Effector memory CD8-positive, alpha-beta T cell (primary cell): ENCODE measurements around the gene PPFIA2.
A peak's percentile ranks its signal among the peaks of the same experiment; 100 is the strongest.

Experiments
- ATAC-seq: fragments of 150-1000 bp; cut with Tn5 transposase; replicated peaks from 2 replicates; pipeline ENCODE4 v1.10.0; 2021; ENCODE audit warnings: mild to moderate bottlenecking, moderate library complexity
- DNase-seq, 3 experiments: peaks; one replicate each; pipeline ENCODE4 v3.0.0; 2021
- H3K27ac Mint-ChIP-seq, 2 donors: one replicate each; pipeline ENCODE4 v1.8.0; 2022; ENCODE audit warnings: mild to moderate bottlenecking in 2 of 2, mixed read lengths in 2 of 2, moderate library complexity in 2 of 2
- H3K27me3 Mint-ChIP-seq, 2 donors: one replicate each; pipeline ENCODE4 v1.8.0; 2022; ENCODE audit warnings: mixed read lengths in 2 of 2
- H3K36me3 Mint-ChIP-seq: one replicate; pipeline ENCODE4 v1.8.0; 2022; ENCODE audit warnings: mild to moderate bottlenecking, moderate library complexity, mixed read lengths; ENCODE audit not compliant: insufficient read depth
- H3K4me1 Mint-ChIP-seq, 2 donors: one replicate each; pipeline ENCODE4 v1.8.0; 2022; ENCODE audit warnings: low read depth in 2 of 2, mixed read lengths in 2 of 2
- H3K4me3 Mint-ChIP-seq, 2 donors: one replicate each; pipeline ENCODE4 v1.8.0; 2022; ENCODE audit warnings: mild to moderate bottlenecking in 2 of 2, mixed read lengths in 2 of 2, moderate library complexity in 2 of 2
- H3K9me3 Mint-ChIP-seq, 2 donors: one replicate each; pipeline ENCODE4 v1.8.0; 2022; ENCODE audit warnings: mixed read lengths in 2 of 2

The PPFIA2 gene

DNA sequence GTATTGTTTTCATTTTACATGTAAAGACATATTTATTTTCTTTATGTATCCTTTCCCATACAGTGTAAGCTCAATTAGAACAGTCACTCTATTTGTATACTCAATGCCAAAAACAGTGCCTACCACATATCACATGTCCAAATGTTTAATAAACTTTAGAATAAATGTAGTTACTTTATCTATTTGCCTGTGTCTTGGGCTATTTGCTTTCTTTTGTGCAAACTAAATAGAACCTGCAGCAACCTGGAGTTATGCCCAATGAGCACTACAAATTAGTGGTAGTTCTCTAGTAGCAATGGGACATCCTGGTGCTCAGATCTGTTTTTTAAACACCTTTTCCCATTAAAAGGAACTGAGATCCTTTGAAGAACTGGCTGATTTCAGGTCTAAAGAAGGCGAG is 186.7 kb downstream of the PPFIA2 start:
- no peaks in the 10 kb centered on the region for H3K27me3 Mint-ChIP-seq
- H3K27ac Mint-ChIP-seq, result no peak overlapping the region
- DNase-seq, result no peak
- H3K4me1 Mint-ChIP-seq, result no peaks in the 10 kb centered on the region
- H3K36me3 Mint-ChIP-seq, result no peaks in the 10 kb centered on the region
- no peaks in the 10 kb centered on the region for H3K9me3 Mint-ChIP-seq
- no peak for ATAC-seq
- no peak overlapping the region for H3K4me3 Mint-ChIP-seq

DNA sequence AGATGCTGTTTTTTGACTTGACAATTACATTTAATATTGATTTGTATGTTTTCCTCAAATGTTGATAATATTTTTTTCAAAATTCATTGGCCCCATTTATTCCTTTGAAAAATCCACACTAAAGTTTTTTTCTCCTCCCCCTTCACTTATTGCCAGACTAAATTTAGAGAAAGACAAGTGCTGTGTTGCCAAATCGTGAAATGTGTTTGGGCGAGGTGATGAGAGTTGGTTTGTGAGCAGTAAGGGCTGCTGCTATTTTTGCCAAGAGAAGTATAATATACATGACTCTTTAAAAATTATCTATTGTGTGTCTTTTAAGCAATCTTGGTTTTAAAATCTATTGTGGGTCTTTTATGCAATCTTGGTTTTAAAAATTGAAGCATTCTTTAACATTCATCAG is 188.9 kb downstream of the PPFIA2 start:
- H3K9me3 Mint-ChIP-seq, result no peaks in the 10 kb centered on the region
- no peak overlapping the region for H3K27ac Mint-ChIP-seq
- no peak overlapping the region for H3K4me3 Mint-ChIP-seq
- DNase-seq (no peak), ATAC-seq (no peak)
- no peaks in the 10 kb centered on the region for H3K36me3 Mint-ChIP-seq
- no peaks in the 10 kb centered on the region for H3K27me3 Mint-ChIP-seq
- H3K4me1 Mint-ChIP-seq, result no peaks in the 10 kb centered on the region

DNA sequence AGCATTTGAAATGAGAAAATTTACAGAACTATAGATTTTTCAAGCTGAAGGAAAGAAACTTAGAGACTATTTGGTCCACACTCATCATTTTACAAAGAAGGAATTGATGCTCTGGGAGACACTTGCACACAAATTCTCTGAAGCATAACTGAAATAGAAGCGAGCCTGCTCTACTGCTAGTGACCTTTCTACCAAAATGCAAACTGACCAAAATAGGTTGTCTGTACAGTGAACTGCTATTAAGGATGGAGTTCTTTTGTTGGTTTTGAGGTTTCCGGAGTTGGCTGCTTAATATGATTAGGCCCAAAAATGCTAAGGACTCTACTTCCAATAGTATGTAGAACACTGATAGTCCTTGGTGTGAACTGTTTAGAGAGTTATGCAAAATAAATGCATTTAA is 194.9 kb downstream of the PPFIA2 start:
- DNase-seq, result no peak
- no peak overlapping the region for H3K27ac Mint-ChIP-seq
- no peak for ATAC-seq
- no peaks in the 10 kb centered on the region for H3K27me3 Mint-ChIP-seq
- H3K36me3 Mint-ChIP-seq, result no peaks in the 10 kb centered on the region
- peaks cover 0 to 2% of the 10 kb centered on the region in 2 donors for H3K9me3 Mint-ChIP-seq
- H3K4me3 Mint-ChIP-seq, result no peak overlapping the region
- H3K4me1 Mint-ChIP-seq, result no peaks in the 10 kb centered on the region

DNA sequence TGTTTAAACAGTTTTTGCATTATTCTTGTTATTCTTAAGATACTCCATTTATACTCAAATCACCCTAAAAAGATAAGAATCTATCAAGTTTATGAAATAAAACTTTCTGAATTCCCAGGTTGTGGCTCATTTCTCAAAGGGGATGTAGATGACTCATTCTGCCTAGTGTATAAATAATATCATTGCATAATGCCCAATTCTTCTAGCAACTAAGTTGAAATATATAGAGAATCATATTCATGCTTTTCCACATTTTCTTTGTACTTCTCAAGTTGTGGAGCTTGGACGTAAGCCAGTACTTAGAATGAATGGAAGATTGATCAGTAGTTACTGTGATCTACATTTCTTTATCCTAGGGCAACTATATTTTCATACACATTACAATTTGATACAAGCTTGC is 201.1 kb downstream of the PPFIA2 start:
- ATAC-seq (no peak), DNase-seq (no peak)
- Mint-ChIP-seq H3K4me3 (no peak overlapping the region), H3K27ac (no peak overlapping the region), H3K9me3 (peaks cover 0 to 2% of the 10 kb centered on the region in 2 donors), H3K27me3 (no peaks in the 10 kb centered on the region), H3K4me1 (no peaks in the 10 kb centered on the region), H3K36me3 (no peaks in the 10 kb centered on the region)

DNA sequence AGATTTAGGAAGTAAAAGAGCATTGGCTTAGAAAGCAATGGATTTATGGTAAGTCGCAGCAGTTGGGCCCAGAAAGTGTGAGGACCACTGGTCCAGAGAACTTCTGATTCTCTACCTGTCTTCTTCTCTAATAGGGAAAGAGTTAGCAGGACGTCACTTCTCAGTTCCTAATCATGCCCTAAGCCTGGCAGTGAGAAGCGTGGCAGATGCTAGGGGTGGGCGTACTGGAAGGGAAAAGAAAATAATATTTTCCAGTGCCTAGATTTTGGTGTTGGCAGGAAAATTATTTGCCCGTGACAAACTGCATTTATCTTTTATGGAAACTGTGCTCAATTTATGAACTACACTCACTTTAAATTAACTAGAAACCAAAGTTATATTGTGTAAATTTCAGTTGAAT is 212.3 kb downstream of the PPFIA2 start:
- DNase-seq, result no peak
- Mint-ChIP-seq H3K36me3 (no peaks in the 10 kb centered on the region), H3K27ac (no peak overlapping the region), H3K4me3 (no peak overlapping the region), H3K9me3 (peaks cover 0 to 2% of the 10 kb centered on the region in 2 donors), H3K4me1 (no peaks in the 10 kb centered on the region), H3K27me3 (no peaks in the 10 kb centered on the region)
- no peak for ATAC-seq

DNA sequence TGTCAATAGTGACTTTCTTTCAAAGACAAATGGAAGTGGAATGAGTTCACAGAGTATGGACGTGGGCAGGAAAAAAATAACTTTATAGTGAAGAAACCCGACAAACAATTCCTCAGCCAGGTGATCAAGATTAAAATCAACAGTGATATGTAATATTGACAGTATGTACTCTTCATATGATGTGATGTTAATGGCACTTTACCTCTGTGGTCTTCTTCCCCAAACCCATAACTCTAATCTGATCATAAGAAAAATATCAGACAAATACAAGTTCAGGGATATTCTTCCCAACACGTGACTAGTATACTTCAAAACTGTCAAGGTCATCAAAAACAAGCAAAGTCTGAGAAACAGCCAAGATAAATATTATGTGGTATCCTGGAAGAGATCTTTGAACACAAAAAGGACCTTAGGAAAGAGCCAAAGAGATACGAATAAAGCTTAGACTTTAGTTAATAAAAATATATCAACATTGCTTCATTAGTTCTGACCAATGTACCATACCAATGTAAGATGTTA is 215.5 kb downstream of the PPFIA2 start:
- no peak overlapping the region for H3K4me3 Mint-ChIP-seq
- DNase-seq, result no peak
- peaks cover 7% of the 10 kb centered on the region in 2 donors for H3K9me3 Mint-ChIP-seq
- no peaks in the 10 kb centered on the region for H3K4me1 Mint-ChIP-seq
- peaks cover 3% of the 10 kb centered on the region for H3K36me3 Mint-ChIP-seq
- H3K27me3 Mint-ChIP-seq, result no peaks in the 10 kb centered on the region
- ATAC-seq, result no peak
- H3K27ac Mint-ChIP-seq, result no peak overlapping the region

DNA sequence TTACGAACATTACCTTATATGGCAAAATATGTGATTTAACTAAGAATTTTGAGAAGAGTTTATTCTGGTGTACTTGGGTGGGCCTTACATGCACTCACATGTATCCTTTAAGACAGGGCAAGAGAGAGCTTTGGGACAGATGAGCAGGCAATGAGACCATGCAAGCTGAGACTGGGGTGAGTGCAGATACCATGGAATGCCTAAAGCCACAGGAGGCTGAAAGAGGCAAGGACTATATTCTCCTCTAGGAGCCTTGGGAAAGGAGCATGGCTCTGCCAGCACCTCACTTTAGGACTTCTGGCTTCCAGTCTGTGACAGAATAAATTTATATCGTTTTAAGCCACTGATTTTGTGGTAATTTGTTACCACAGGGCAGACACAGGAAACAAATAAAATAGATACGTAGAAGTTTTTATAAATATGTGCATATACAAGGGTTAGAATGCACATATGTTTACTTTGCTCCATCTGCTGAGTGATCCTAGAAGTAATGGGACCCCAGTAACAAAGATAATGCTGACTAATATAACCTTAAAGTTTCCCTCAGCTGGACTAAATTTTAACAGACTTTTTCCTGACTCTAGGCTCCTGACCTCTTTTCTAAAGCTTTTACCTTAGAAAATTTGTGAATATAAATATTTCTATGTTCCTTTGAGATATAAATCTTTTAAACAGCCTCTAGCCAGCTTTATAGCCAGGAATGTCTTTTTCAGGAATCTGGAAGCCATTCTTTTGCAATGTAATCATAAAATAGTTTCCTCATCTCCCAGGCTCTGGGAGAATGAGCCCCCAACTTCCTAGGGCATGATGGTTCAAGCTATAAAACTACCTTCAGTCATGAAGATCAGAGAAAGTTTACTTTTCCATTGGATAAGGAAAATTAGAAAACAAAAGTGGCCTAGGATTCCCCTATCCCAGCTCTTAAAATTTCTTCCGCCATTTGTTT is 216.8 kb downstream of the PPFIA2 start:
- no peaks in the 10 kb centered on the region for H3K27me3 Mint-ChIP-seq
- peaks cover 8 to 10% of the 10 kb centered on the region in 2 donors for H3K9me3 Mint-ChIP-seq
- no peaks in the 10 kb centered on the region for H3K4me1 Mint-ChIP-seq
- H3K4me3 Mint-ChIP-seq, result no peak overlapping the region
- no peak for ATAC-seq
- H3K27ac Mint-ChIP-seq, result no peak overlapping the region
- DNase-seq, result no peak
- peaks cover 3% of the 10 kb centered on the region for H3K36me3 Mint-ChIP-seq

DNA sequence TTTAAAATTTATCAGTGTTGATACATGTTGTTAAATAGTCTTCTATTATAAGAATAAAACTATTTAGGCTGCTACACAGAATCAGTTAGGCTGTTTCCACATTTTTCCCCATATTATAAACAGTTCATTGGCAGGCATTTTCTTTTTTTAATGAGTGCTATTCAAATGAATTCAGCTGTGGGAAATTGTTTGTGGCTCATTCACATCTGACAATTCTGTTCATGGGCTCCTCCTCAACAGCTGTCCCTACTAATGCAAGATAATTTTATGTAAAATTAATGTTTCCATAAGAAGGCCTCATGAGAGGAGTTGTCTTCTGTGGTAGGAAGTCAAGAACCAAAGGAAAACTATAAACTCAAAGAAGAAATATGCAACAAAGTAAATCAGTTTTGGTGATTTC is 218.0 kb downstream of the PPFIA2 start:
- no peaks in the 10 kb centered on the region for H3K27me3 Mint-ChIP-seq
- H3K9me3 Mint-ChIP-seq, result peaks cover 8 to 9% of the 10 kb centered on the region in 2 donors
- no peak overlapping the region for H3K27ac Mint-ChIP-seq
- peaks cover 3% of the 10 kb centered on the region for H3K36me3 Mint-ChIP-seq
- ATAC-seq (no peak), DNase-seq (no peak)
- no peaks in the 10 kb centered on the region for H3K4me1 Mint-ChIP-seq
- H3K4me3 Mint-ChIP-seq, result no peak overlapping the region

DNA sequence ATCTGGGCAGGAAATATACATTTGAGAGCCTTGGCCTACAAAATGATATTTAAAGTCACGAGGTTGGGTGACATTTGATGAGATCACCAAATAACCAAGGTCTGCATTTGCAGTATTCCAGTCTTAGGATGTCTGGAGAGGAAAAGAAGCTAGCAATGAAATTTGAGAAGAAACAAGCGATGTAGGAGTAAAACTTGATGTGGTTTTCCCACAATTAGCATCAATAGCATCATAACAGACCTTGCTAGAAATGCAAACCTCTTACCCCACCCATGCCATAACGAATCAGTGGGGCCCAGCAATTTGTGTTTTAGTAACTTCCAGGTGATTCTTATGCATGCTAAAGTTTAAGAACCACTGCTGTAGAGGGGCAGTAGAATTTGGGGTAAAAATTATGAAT is 219.9 kb downstream of the PPFIA2 start:
- Mint-ChIP-seq H3K4me3 (no peak overlapping the region), H3K4me1 (no peaks in the 10 kb centered on the region), H3K36me3 (peaks cover 3% of the 10 kb centered on the region), H3K27me3 (no peaks in the 10 kb centered on the region), H3K9me3 (peaks cover 8 to 12% of the 10 kb centered on the region in 2 donors), H3K27ac (no peak overlapping the region)
- DNase-seq (no peak), ATAC-seq (no peak)

DNA sequence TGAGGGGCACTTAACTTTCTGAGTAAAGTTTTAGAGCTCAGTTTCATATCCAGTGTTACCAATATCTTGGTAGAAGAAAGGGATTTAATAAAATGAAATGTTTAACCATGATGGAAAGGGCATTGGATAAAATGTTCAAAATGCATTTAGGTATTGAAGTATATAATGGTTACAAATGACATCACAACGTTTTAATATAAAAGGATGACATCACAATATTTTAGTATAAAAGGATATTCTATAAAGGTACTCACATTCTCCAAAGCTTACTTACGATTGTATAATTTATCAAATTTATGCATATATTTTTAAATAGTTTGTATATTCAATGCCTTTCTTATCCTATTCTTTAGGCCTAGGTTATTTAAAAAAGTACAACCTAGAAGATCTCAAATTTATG is 226.1 kb downstream of the PPFIA2 start:
- no peaks in the 10 kb centered on the region for H3K36me3 Mint-ChIP-seq
- no peak for ATAC-seq
- no peak overlapping the region for H3K27ac Mint-ChIP-seq
- no peaks in the 10 kb centered on the region for H3K4me1 Mint-ChIP-seq
- no peak overlapping the region for H3K4me3 Mint-ChIP-seq
- DNase-seq, result no peak
- no peaks in the 10 kb centered on the region for H3K27me3 Mint-ChIP-seq
- H3K9me3 Mint-ChIP-seq, result peaks cover 6% of the 10 kb centered on the region in 2 donors

DNA sequence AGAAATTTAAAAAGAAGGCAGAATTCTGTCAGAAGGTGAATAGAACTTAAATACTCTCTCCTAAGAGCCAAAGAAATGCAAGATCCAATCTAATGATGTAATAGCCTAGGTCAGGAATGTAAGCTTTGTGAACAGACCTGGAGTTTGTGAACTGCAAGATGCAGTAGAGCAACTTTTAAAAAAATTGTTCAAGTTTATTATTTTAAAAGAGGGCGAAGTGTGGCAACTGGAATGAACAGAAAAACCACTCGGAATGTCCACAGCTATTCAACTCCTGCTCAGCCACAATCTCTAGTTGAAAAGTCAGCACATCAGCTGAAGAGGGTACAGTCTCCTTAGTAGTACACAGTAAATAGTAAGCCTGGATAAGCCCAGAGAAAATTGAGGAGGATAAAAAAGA is 228.8 kb downstream of the PPFIA2 start:
- DNase-seq (no peak), ATAC-seq (no peak)
- H3K27me3 Mint-ChIP-seq, result no peaks in the 10 kb centered on the region
- no peak overlapping the region for H3K27ac Mint-ChIP-seq
- no peak overlapping the region for H3K4me3 Mint-ChIP-seq
- no peaks in the 10 kb centered on the region for H3K36me3 Mint-ChIP-seq
- peaks cover 6 to 8% of the 10 kb centered on the region in 2 donors for H3K9me3 Mint-ChIP-seq
- no peaks in the 10 kb centered on the region for H3K4me1 Mint-ChIP-seq

DNA sequence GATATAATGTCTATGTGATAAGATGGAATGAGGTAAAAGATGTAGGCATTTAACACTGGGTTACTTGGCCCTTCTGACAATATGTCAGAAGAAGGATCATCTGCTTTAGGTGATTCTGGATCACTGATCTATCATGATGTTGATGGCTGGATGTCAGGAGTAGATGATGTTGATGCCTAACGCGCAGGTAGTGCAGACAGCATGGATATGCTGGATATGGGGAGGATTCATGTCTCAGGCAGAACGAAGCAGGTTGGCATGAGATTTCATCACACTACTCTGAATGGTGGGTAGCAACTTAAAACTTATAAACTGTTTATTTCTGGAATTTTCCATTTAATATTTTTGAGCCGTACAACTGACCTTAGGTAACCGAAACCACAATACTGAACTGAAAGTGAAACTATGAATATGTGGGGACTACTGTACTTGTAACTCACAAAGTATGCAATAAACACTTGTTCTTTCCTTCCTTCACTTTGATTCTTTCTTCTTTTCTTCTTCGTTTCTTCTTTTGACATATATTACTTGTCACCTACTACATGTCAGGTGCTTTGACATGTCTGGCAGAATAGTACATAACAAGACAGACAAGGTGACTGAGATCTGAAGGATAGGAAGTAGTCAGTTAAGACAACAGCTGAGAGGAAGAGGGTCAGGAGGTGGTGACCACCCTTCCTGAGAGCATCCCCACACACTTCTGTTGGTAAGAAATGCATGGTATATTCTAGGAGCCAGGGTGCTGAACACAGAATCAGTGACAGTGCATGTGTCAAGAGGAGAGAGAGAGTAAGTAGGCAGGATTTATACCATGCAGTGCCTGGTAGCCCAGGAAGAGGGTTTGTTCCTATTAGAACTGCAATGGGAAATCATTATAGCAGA is 238.8 kb downstream of the PPFIA2 start:
- no peaks in the 10 kb centered on the region for H3K36me3 Mint-ChIP-seq
- ATAC-seq (no peak), DNase-seq (no peak)
- no peaks in the 10 kb centered on the region for H3K27me3 Mint-ChIP-seq
- no peak overlapping the region for H3K27ac Mint-ChIP-seq
- H3K4me1 Mint-ChIP-seq, result peaks cover 0 to 6% of the 10 kb centered on the region in 2 donors
- H3K9me3 Mint-ChIP-seq, result peaks cover 6 to 7% of the 10 kb centered on the region in 2 donors
- H3K4me3 Mint-ChIP-seq, result peak overlapping the region in 1 of 2 donors; percentile 45

DNA sequence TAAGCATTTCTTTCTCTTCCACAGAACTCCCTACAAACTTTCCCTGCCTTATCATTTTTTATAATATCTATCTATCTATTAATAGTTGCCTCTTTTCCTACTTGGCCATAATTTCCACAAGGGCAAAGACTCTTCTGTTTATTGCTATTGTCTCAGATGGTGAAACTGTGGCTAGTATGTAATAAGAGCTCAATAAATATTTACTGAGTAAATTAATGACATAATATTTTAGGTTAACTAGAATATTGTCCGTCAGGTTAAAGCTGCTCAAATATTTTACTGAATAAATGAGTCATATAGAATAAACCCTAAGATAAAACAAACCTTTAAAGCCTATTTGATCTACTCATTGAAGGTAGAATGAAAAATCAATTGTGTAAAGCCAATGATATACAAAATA is 240.5 kb downstream of the PPFIA2 start:
- DNase-seq, result no peak

More for the DNA sequence above, 240.5 kb downstream of the PPFIA2 start:
- H3K27ac Mint-ChIP-seq, result no peak overlapping the region
- no peak overlapping the region for H3K4me3 Mint-ChIP-seq
- ATAC-seq, result no peak
- H3K4me1 Mint-ChIP-seq, result peaks cover 0 to 6% of the 10 kb centered on the region in 2 donors
- no peaks in the 10 kb centered on the region for H3K27me3 Mint-ChIP-seq
- H3K36me3 Mint-ChIP-seq, result no peaks in the 10 kb centered on the region
- peaks cover 6 to 7% of the 10 kb centered on the region in 2 donors for H3K9me3 Mint-ChIP-seq
